Measurements from ENCODE around the gene CDHR1.

The CDHR1 gene

GRCh38 chr10:84195044-84195830, 900 bp downstream of the CDHR1 start:
- TF ChIP-seq TOX (CRISPR knock-in tag; IDR thresholded peaks at IDR 0.05; ENCODE audit: borderline replicate concordance): no peak
- no peak for TF ChIP-seq SNAI2 (CRISPR knock-in tag; IDR thresholded peaks at IDR 0.05)
- TF ChIP-seq CSRNP3 (CRISPR knock-in tag; IDR thresholded peaks at IDR 0.05): no peak
- TF ChIP-seq BACH2 (CRISPR knock-in tag; IDR thresholded peaks at IDR 0.05; ENCODE audit: borderline replicate concordance): no peak
- no peak for TF ChIP-seq ZFP30 (CRISPR knock-in tag; IDR thresholded peaks at IDR 0.05)
- no peak for TF ChIP-seq ARNTL (CRISPR knock-in tag; IDR thresholded peaks at IDR 0.05; ENCODE audit: borderline replicate concordance, low read depth)
- TF ChIP-seq RARB (CRISPR knock-in tag; IDR thresholded peaks at IDR 0.05): no peak
- ATAC-seq: no peak

GRCh38 chr10:84196083-84196482, 1.7 kb downstream of the CDHR1 start:
- TF ChIP-seq ZNF8 (CRISPR knock-in tag; IDR thresholded peaks at IDR 0.05) (no peak), CREB5 (CRISPR knock-in tag; IDR thresholded peaks at IDR 0.05; ENCODE audit: low read depth) (no peak), ZFP3 (CRISPR knock-in tag; IDR thresholded peaks at IDR 0.05) (no peak), BACH2 (CRISPR knock-in tag; IDR thresholded peaks at IDR 0.05; ENCODE audit: borderline replicate concordance) (no peak), ISL1 (CRISPR knock-in tag; IDR thresholded peaks at IDR 0.05) (no peak), SNAI2 (CRISPR knock-in tag; IDR thresholded peaks at IDR 0.05) (no peak), OSR1 (CRISPR knock-in tag; IDR thresholded peaks at IDR 0.05) (no peak), ZFP30 (CRISPR knock-in tag; IDR thresholded peaks at IDR 0.05) (no peak), CSRNP3 (CRISPR knock-in tag; IDR thresholded peaks at IDR 0.05) (no peak), TCF4 (CRISPR knock-in tag; IDR thresholded peaks at IDR 0.05; ENCODE audit: borderline replicate concordance) (no peak), ARNTL (CRISPR knock-in tag; IDR thresholded peaks at IDR 0.05; ENCODE audit: borderline replicate concordance, low read depth) (no peak), ZC3H10 (CRISPR knock-in tag; IDR thresholded peaks at IDR 0.05) (no peak), CSDC2 (CRISPR knock-in tag; IDR thresholded peaks at IDR 0.05) (no peak), PPARA (CRISPR knock-in tag; IDR thresholded peaks at IDR 0.05; ENCODE audit: borderline replicate concordance) (no peak), POU6F1 (CRISPR knock-in tag; IDR thresholded peaks at IDR 0.05; ENCODE audit: borderline replicate concordance, low read depth) (no peak)
- no peak for ATAC-seq

- TF ChIP-seq ARNTL (CRISPR knock-in tag; IDR thresholded peaks at IDR 0.05; ENCODE audit: borderline replicate concordance, low read depth) (no peak), ZFP3 (CRISPR knock-in tag; IDR thresholded peaks at IDR 0.05) (no peak), TSHZ2 (CRISPR knock-in tag; IDR thresholded peaks at IDR 0.05) (no peak), ZNF8 (CRISPR knock-in tag; IDR thresholded peaks at IDR 0.05) (no peak), PATZ1 (CRISPR knock-in tag; IDR thresholded peaks at IDR 0.05; ENCODE audit: borderline replicate concordance) (no peak), BACH2 (CRISPR knock-in tag; IDR thresholded peaks at IDR 0.05; ENCODE audit: borderline replicate concordance) (no peak), ESRRG (CRISPR knock-in tag; IDR thresholded peaks at IDR 0.05) (no peak), TCF4 (CRISPR knock-in tag; IDR thresholded peaks at IDR 0.05; ENCODE audit: borderline replicate concordance) (no peak), POU6F1 (CRISPR knock-in tag; IDR thresholded peaks at IDR 0.05; ENCODE audit: borderline replicate concordance, low read depth) (no peak), GLIS3 (CRISPR knock-in tag; IDR thresholded peaks at IDR 0.05) (no peak), ZFP30 (CRISPR knock-in tag; IDR thresholded peaks at IDR 0.05) (no peak)
Observed at GRCh38 chr10:84196941-84197340, 2.6 kb downstream of the CDHR1 start.

More at GRCh38 chr10:84196941-84197340, 2.6 kb downstream of the CDHR1 start:
- no peak for ATAC-seq

All from SK-N-SH treated with all-trans-retinoic acid at 6 μM for 48 hours (cell line).